Left colon (tissue), 2 donors: ENCODE data around the gene ZC3H11A. TPM values are rescaled to one million over a fixed set of nuclear protein-coding genes. Genes with fewer than 3 reads are reported as not detected.
"Not testable (repeated sequence)": the region's sequence is repeated elsewhere in the genome, so short reads cannot be mapped to it uniquely, and the experiment has no call there.

ENCODE experiments used
- ATAC-seq: fragments of 200-7000 bp; cut with Tn5 transposase; one replicate; pipeline ENCODE4 v1.9.1; 2020; ENCODE audit warnings: mild to moderate bottlenecking, moderate library complexity
- DNase-seq, 2 donors: peaks; one replicate each; pipeline ENCODE4 v3.0.0-alpha.2; 2020
- intact Hi-C, 2 donors: fragments of 100-400 bp; cut with DNase I in 1 of 2; cut with micrococcal nuclease in 1 of 2; formaldehyde crosslinking; loops; one replicate each; pipeline versions ENCODE4 v1.11.2 to v1.14.0; 2022; cut with DNase I, micrococcal nuclease
- total RNA-seq, 2 donors: library from RNA; stranded (reverse); fragmentation: NEBNext Ultra II Directional; extraction: Animal tissue kit (Norgen Biotek cat#: 25700); gene quantifications; one replicate each; pipeline ENCODE4 v1.2.1, GENCODE V29; 2021
- donor health status: DM: no; HTN: no; CAD: no.
- donor health status: DM: yes; HTN: yes; CAD: no.

ZC3H11A gene
- total RNA-seq, 2 donors from 2014 or later: 65.0 to 71.9 TPM

- DNase-seq: no peak
- no peak for ATAC-seq
- intact Hi-C loops: no loop called here
These were observed 17.8 kb upstream of the ZC3H11A start for GRCh38 chr1:203777596-203777995.

GRCh38 chr1:203778146-203778545, 17.3 kb upstream of the ZC3H11A start:
- ATAC-seq (no peak), DNase-seq (no peak)
- intact Hi-C loops: no loop called here

- no peak for DNase-seq
- intact Hi-C loops: no loop called here
- ATAC-seq: no peak
These were observed 16.6 kb upstream of the ZC3H11A start for GRCh38 chr1:203778789-203779188.

GRCh38 chr1:203781962-203782361, 13.5 kb upstream of the ZC3H11A start:
- intact Hi-C loops: no loop called here
- no peak for ATAC-seq
- no peak for DNase-seq

- DNase-seq (no peak), ATAC-seq (no peak)
- intact Hi-C loops: no loop called here
These were observed 5.5 kb upstream of the ZC3H11A start for GRCh38 chr1:203789966-203790365.

- intact Hi-C loops: no loop called here
- ATAC-seq: no peak
- DNase-seq: no peak
These were observed 3.9 kb upstream of the ZC3H11A start for GRCh38 chr1:203791498-203791897.

GRCh38 chr1:203792486-203792885, 2.9 kb upstream of the ZC3H11A start:
- intact Hi-C loops: no loop called here
- no peak for ATAC-seq

GRCh38 chr1:203793561-203793960, 1.9 kb upstream of the ZC3H11A start:
- intact Hi-C loops, DNase-seq, ATAC-seq: not testable (repeated sequence)

More at GRCh38 chr1:203792486-203792885, 2.9 kb upstream of the ZC3H11A start:
- no peak for DNase-seq

- ATAC-seq (no peak), DNase-seq (peak in 1 of 2 donors; percentile 22)
- intact Hi-C loops: no loop called here
These were observed 521 bp upstream of the ZC3H11A start for GRCh38 chr1:203794764-203795440.

- ATAC-seq (peak; percentile 44), DNase-seq (peak in 1 of 2 donors; percentile 34)
- intact Hi-C loops: no loop called here
These were observed 798 bp downstream of the ZC3H11A start for GRCh38 chr1:203796236-203796605.

GRCh38 chr1:203797216-203797615, 1.8 kb downstream of the ZC3H11A start:
- DNase-seq: no peak
- ATAC-seq: no peak
- intact Hi-C loops: no loop called here

- DNase-seq (no peak), ATAC-seq (no peak)
- intact Hi-C loops: no loop called here
These were observed 2.7 kb downstream of the ZC3H11A start for GRCh38 chr1:203797948-203798655.

GRCh38 chr1:203799157-203799556, 3.7 kb downstream of the ZC3H11A start:
- no peak for ATAC-seq
- intact Hi-C loops: no loop called here
- no peak for DNase-seq

GRCh38 chr1:203799971-203800370, 4.5 kb downstream of the ZC3H11A start:
- intact Hi-C loops: no loop called here
- no peak for DNase-seq
- ATAC-seq: no peak

- intact Hi-C loops: no loop called here
- ATAC-seq: no peak
- DNase-seq: no peak
These were observed 10.3 kb downstream of the ZC3H11A start for GRCh38 chr1:203805689-203806088.

GRCh38 chr1:203807196-203807595, 11.8 kb downstream of the ZC3H11A start:
- intact Hi-C loops: no loop called here
- no peak for ATAC-seq
- DNase-seq: no peak

GRCh38 chr1:203813581-203814341, 18.3 kb downstream of the ZC3H11A start:
- intact Hi-C loops: no loop called here
- no peak for ATAC-seq
- no peak for DNase-seq

- ATAC-seq (no peak), DNase-seq (no peak)
- intact Hi-C loops: no loop called here
These were observed 23.0 kb downstream of the ZC3H11A start for GRCh38 chr1:203818399-203818798.

- ATAC-seq: no peak
- DNase-seq: no peak
- intact Hi-C loops: no loop called here
These were observed 27.9 kb downstream of the ZC3H11A start for GRCh38 chr1:203823306-203823705.

- intact Hi-C loops: no loop called here
- no peak for ATAC-seq
These were observed 30.8 kb downstream of the ZC3H11A start for GRCh38 chr1:203826175-203826574.

More at GRCh38 chr1:203826175-203826574, 30.8 kb downstream of the ZC3H11A start:
- DNase-seq: no peak
